T-cell (primary cell): ENCODE data around the gene HYKK. TPM values are rescaled to one million over a fixed set of nuclear protein-coding genes. Genes with fewer than 3 reads are reported as not detected.
"Not testable (repeated sequence)": the region's sequence is repeated elsewhere in the genome, so short reads cannot be mapped to it uniquely, and the experiment has no call there.

Source experiments
- ATAC-seq, 4 experiments: fragments of 200-7000 bp in 3 of 4; fragments of 150-1000 bp in 1 of 4; cut with Tn5 transposase; replicated peaks in 1 of 4; 1 replicate in 3 of 4; 2 replicates in 1 of 4; pipeline ENCODE4 v1.10.0; 2021; ENCODE audit warnings: moderate library complexity in 3 of 4, mild to moderate bottlenecking in 2 of 4, moderate number of reproducible peaks in 1 of 4
- CTCF ChIA-PET, 2 donors: fragments of 300-600 bp; sonication (Branson Sonifier 250); formaldehyde crosslinking; loops; one replicate each; lab custom pipeline; 2022; ENCODE audit warnings: antibody characterized with exemption in 2 of 2; lab: Charles Lee
- POLR2A ChIA-PET, 2 donors: fragments of 300-600 bp; sonication (Branson Sonifier 250); formaldehyde crosslinking; loops; one replicate each; lab custom pipeline; 2022; ENCODE audit warnings: antibody characterized with exemption in 2 of 2; lab: Charles Lee
- DNase-seq, 35 experiments: peaks; one replicate each; pipeline versions ENCODE4 v3.0.0 to v3.0.0-alpha.2; 2013 to 2023
- H3K27ac ChIP-seq: one replicate; pipeline ENCODE4 v1.5.1; 2013; ENCODE audit warnings: low read length
- H3K27me3 ChIP-seq, 2 experiments: replicated peaks in 1 of 2; 1 replicate in 1 of 2; 2 replicates in 1 of 2; pipeline versions ENCODE4 v1.6.1 to v1.7.0; 2013; ENCODE audit warnings: low read length in 1 of 2, mixed read lengths in 1 of 2; ENCODE audit not compliant: control insufficient read depth in 2 of 2, insufficient read depth in 2 of 2; ENCODE audit errors: extremely low read depth in 1 of 2
- H3K36me3 ChIP-seq, 2 donors: 1 replicate in 1 of 2; 2 replicates in 1 of 2; pipeline versions ENCODE4 v1.6.1 to v1.7.0; 2013; ENCODE audit warnings: low read length in 1 of 2; ENCODE audit not compliant: control insufficient read depth in 2 of 2, insufficient read depth in 1 of 2; ENCODE audit errors: extremely low read depth in 1 of 2
- H3K4me1 ChIP-seq, 2 experiments: 1 replicate in 1 of 2; 2 replicates in 1 of 2; pipeline versions ENCODE4 v1.6.1 to v1.7.0; 2013; ENCODE audit warnings: low read length in 2 of 2, mixed read lengths in 1 of 2; ENCODE audit not compliant: insufficient read depth in 2 of 2, control insufficient read depth in 1 of 2; ENCODE audit errors: extremely low read depth in 1 of 2
- H3K4me3 ChIP-seq, 2 donors: 1 replicate in 1 of 2; 2 replicates in 1 of 2; pipeline versions ENCODE4 v1.5.1 to v1.7.0; 2013; ENCODE audit warnings: mild to moderate bottlenecking in 2 of 2, low read length in 1 of 2, moderate library complexity in 1 of 2; ENCODE audit not compliant: control insufficient read depth in 1 of 2; ENCODE audit errors: extremely low read depth in 1 of 2
- H3K9me3 ChIP-seq: 2 replicates; pipeline ENCODE4 v1.7.0; 2013
- H3K27ac Mint-ChIP-seq, 2 donors: one replicate each; pipeline ENCODE4 v1.8.0; 2020 to 2021; ENCODE audit warnings: mild to moderate bottlenecking in 2 of 2, mixed read lengths in 2 of 2
- H3K27me3 Mint-ChIP-seq, 2 donors: one replicate each; pipeline ENCODE4 v1.8.0; 2021 to 2022; ENCODE audit warnings: mixed read lengths in 2 of 2
- H3K36me3 Mint-ChIP-seq: one replicate; pipeline ENCODE4 v1.8.0; 2021; ENCODE audit warnings: mixed read lengths
- H3K4me1 Mint-ChIP-seq, 3 donors: one replicate each; pipeline ENCODE4 v1.8.0; 2020 to 2022; ENCODE audit warnings: mixed read lengths in 3 of 3, mild to moderate bottlenecking in 1 of 3
- H3K4me3 Mint-ChIP-seq, 3 donors: one replicate each; pipeline ENCODE4 v1.8.0; 2020 to 2022; ENCODE audit warnings: mild to moderate bottlenecking in 3 of 3, mixed read lengths in 3 of 3, moderate library complexity in 3 of 3
- H3K9me3 Mint-ChIP-seq, 3 donors: one replicate each; pipeline ENCODE4 v1.8.0; 2020 to 2022; ENCODE audit warnings: mixed read lengths in 3 of 3
- whole genome bisulfite sequencing: methylation state at CpG from one replicate; pipeline ENCODE4 v1.1.5; 2013; ENCODE audit warnings: missing lambda C conversion rate; ENCODE audit not compliant: insufficient coverage; 5-methylcytosine and 5-hydroxymethylcytosine counted together
- total RNA-seq, 35 experiments: library from RNA in 6 of 35; stranded (reverse) in 6 of 35; fragments of 120-200 nt in 1 of 35; gene quantifications; one replicate each; pipeline versions ENCODE4 v1.2.1 to v1.2.4 and lab custom pipeline; 2013 to 2026

Gene HYKK
- total RNA-seq, 5 donors from 2014 or later (not counting 1 experiment from before 2014, with no cell fraction given) = 1.7 to 4.6 (median 4.0) TPM

DNA sequence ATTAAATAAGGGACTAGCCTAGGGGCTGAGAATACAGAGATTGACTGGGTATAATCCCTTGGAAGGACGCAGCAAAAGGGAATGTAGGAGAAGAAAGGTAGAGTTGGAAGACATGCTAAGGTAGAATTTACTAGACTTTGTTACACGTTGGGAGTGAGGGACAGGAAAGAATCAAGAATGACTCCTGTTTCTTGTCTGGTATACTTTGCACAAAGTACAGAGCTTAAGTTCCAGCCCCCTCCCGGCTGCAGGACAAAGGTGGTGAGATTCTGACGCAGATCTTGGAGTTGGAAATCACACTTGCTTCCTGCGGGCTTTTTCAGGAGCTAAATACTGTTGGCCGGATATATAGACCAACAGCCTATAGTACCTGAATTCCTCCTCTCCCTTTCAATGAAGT, 895 bp downstream of the HYKK start:
- H3K27ac ChIP-seq = no peak overlapping the region
- peaks cover 0 to 4% of the 10 kb centered on the region in 2 donors for H3K27me3 Mint-ChIP-seq
- peak overlapping the region; percentile 62 to 74 for H3K4me3 ChIP-seq

DNA sequence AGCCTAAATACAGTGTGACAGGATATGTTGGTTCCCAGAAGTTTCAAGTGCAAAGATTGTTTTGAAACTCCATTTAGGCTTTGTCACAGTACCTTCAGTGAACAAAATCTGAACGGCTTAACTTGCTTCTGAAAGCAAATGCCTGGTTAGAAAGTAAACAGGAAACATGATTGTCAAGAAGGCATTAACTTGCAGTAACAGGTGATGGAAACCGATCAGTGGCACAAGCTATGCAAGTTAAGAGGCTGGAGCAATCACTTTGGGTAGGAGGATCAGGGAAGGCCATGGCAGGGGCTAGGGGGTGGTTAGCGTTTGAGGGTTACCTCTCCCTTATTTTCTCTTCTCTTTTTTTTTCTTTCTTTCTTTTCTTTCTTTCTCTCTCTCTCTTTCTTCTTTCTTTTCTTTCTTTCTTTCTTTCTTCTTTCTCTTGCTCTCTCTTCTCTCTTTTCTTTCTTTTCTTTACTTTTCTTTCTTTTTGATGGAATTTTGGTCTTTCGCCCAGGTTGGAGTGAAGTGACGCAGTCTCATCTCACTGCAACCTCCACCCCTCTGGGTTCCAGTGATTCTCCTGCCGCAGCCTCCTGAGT, 2.4 kb downstream of the HYKK start:
- Mint-ChIP-seq H3K27me3 (peaks cover 0 to 4% of the 10 kb centered on the region in 2 donors), H3K4me3 (peak overlapping the region; percentile 8 to 39 (median 34)), H3K4me1 (peaks cover 27 to 30% (median 28%) of the 10 kb centered on the region in 3 donors), H3K27ac (peak overlapping the region; percentile 77 to 84), H3K36me3 (no peaks in the 10 kb centered on the region), H3K9me3 (no peaks in the 10 kb centered on the region)
- Histone ChIP-seq H3K4me1 (peaks cover 10 to 22% of the 10 kb centered on the region in 2 experiments), H3K4me3 (no peak overlapping the region), H3K36me3 (no peaks in the 10 kb centered on the region), H3K27me3 (peaks cover 0 to 8% of the 10 kb centered on the region in 2 experiments), H3K27ac (no peak overlapping the region), H3K9me3 (no peaks in the 10 kb centered on the region)
- 0% methylated on average over 1 of the region's 6 CpGs for WGBS
- ATAC-seq = no peak
- ChIA-PET POLR2A (no interaction called here), CTCF (no interaction called here)
- peak in 1 of 35 experiments; percentile 16 for DNase-seq

More for the DNA sequence above, 895 bp downstream of the HYKK start:
- Mint-ChIP-seq H3K4me3 (peak overlapping the region; percentile 83 to 94 (median 84)), H3K4me1 (peaks cover 27 to 30% (median 28%) of the 10 kb centered on the region in 3 donors), H3K36me3 (no peaks in the 10 kb centered on the region), H3K27ac (peak overlapping the region; percentile 55 to 78), H3K9me3 (no peaks in the 10 kb centered on the region)
- DNase-seq = no peak
- CTCF ChIA-PET = interaction anchor here in 1 of 2 donors (0.7 kb wide), 1 partner anchor 1387 kb away, joined by 3 read pairs; no protein-coding TSS in a partner anchor
- no peak for ATAC-seq
- no peaks in the 10 kb centered on the region for H3K9me3 ChIP-seq
- POLR2A ChIA-PET = interaction anchor here in 1 of 2 donors (0.6 kb wide), 1 partner anchor 314 kb away, joined by 4 read pairs; no protein-coding TSS in a partner anchor
- peaks cover 10 to 22% of the 10 kb centered on the region in 2 experiments for H3K4me1 ChIP-seq
- WGBS = 45% methylated on average over 3 of the region's 6 CpGs
- no peaks in the 10 kb centered on the region for H3K36me3 ChIP-seq
- H3K27me3 ChIP-seq = peaks cover 0 to 8% of the 10 kb centered on the region in 2 experiments

DNA sequence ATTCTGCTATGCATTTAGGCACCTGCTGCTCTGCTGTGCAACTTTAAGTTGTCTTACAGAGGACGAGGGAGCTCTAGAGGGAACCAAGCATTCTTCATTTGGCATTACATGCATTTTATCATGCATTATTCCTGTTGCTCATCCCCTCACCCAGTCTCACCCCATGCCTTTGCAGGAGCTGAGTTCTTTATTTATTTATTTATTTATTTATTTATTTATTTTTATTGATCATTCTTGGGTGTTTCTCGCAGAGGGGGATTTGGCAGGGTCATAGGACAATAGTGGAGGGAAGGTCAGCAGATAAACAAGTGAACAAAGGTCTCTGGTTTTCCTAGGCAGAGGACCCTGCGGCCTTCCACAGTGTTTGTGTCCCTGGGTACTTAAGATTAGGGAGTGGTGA, 12.7 kb downstream of the HYKK start:
- ATAC-seq, H3K27me3 Mint-ChIP-seq, H3K27ac ChIP-seq, H3K4me3 ChIP-seq, H3K4me1 ChIP-seq, H3K27ac Mint-ChIP-seq, H3K9me3 ChIP-seq, CTCF ChIA-PET, H3K4me1 Mint-ChIP-seq, H3K9me3 Mint-ChIP-seq, DNase-seq, POLR2A ChIA-PET, H3K4me3 Mint-ChIP-seq, H3K27me3 ChIP-seq, H3K36me3 Mint-ChIP-seq, H3K36me3 ChIP-seq: not testable (repeated sequence)
- WGBS = no CpG with 5 or more reads among the region's 3 CpGs

DNA sequence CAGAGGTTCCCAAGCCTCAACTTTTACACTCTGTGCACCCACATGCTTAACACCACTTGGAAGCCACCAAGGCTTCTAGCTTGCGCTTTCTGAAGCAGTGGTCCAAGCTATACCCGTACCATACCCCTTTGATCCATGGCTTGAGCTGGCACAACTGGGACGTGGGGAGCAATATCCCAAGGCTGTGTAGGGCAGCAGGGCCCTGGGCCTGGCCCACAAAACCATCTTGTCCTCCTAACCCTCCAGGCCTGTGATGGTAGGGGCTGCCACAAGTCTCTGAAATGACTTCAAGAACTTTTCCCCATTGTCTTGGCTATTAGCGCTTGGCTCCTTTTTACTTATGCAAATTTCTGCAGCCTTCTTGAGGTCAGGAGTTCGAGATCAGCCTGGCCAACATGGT, 16.9 kb downstream of the HYKK start:
- Mint-ChIP-seq H3K36me3 (no peaks in the 10 kb centered on the region), H3K9me3 (no peaks in the 10 kb centered on the region), H3K27me3 (no peaks in the 10 kb centered on the region), H3K4me1 (no peaks in the 10 kb centered on the region), H3K4me3 (no peak overlapping the region), H3K27ac (no peak overlapping the region)
- ChIA-PET CTCF (no interaction called here), POLR2A (no interaction called here)
- 93% methylated on average over 3 of the region's 5 CpGs for WGBS
- H3K27me3 ChIP-seq = no peaks in the 10 kb centered on the region
- H3K27ac ChIP-seq = no peak overlapping the region
- no peaks in the 10 kb centered on the region for H3K4me1 ChIP-seq
- ATAC-seq (no peak), DNase-seq (no peak)
- H3K9me3 ChIP-seq = no peaks in the 10 kb centered on the region
- no peak overlapping the region for H3K4me3 ChIP-seq
- no peaks in the 10 kb centered on the region for H3K36me3 ChIP-seq

DNA sequence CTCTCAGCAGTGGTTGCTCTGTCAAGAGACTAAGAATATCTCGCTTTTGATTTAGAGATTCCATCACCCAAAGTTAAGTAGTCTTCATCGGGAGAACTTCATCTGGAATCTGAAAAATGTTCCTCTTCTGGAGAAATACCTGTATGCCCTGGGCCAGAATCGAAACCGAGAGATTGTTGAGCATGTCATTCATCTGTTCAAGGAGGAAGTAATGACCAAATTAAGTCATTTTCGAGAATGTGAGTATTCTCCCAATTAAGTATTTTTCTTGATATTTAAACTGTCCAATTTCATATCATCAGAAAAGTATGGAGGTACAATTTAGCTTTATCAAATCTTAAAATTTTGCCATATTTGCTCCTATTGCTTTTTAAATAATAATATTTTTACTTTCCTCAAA, 19.9 kb downstream of the HYKK start:
- no CpG with 5 or more reads among the region's 5 CpGs for WGBS
- H3K9me3 ChIP-seq = no peaks in the 10 kb centered on the region
- H3K36me3 ChIP-seq = no peaks in the 10 kb centered on the region
- DNase-seq (no peak), ATAC-seq (no peak)
- no peaks in the 10 kb centered on the region for H3K27me3 Mint-ChIP-seq
- H3K4me3 ChIP-seq = no peak overlapping the region
- H3K27ac ChIP-seq = no peak overlapping the region
- no peaks in the 10 kb centered on the region for H3K27me3 ChIP-seq
- no peak overlapping the region for H3K27ac Mint-ChIP-seq
- no peaks in the 10 kb centered on the region for H3K4me1 Mint-ChIP-seq
- ChIA-PET CTCF (no interaction called here), POLR2A (no interaction called here)
- H3K4me3 Mint-ChIP-seq = no peak overlapping the region
- H3K4me1 ChIP-seq = no peaks in the 10 kb centered on the region
- no peaks in the 10 kb centered on the region for H3K9me3 Mint-ChIP-seq
- H3K36me3 Mint-ChIP-seq = no peaks in the 10 kb centered on the region

DNA sequence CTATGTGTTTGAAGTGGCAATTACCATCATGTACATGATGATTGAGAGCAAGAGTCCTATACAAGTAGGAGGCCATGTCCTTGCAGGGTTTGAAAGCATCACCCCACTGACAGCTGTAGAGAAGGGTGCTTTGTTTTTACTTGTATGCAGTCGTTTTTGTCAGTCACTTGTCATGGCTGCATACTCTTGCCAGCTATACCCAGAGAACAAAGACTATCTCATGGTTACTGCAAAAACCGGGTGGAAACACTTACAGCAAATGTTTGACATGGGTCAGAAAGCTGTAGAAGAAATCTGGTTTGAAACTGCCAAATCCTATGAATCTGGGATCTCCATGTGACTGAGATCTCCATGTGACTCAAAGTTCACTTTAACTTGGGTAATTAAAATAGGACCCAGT, 26.0 kb downstream of the HYKK start:
- H3K36me3 ChIP-seq = no peaks in the 10 kb centered on the region
- ChIA-PET CTCF (no interaction called here), POLR2A (interaction anchor here in 1 of 2 donors (0.7 kb wide), 1 partner anchor 21 kb away, joined by 3 read pairs; no protein-coding TSS in a partner anchor)
- no CpG with 5 or more reads among the region's 2 CpGs for WGBS
- H3K4me1 ChIP-seq = no peaks in the 10 kb centered on the region
- no peaks in the 10 kb centered on the region for H3K27me3 Mint-ChIP-seq
- no peak overlapping the region for H3K4me3 ChIP-seq
- no peaks in the 10 kb centered on the region for H3K9me3 Mint-ChIP-seq
- H3K4me3 Mint-ChIP-seq = no peak overlapping the region
- no peaks in the 10 kb centered on the region for H3K9me3 ChIP-seq
- no peaks in the 10 kb centered on the region for H3K4me1 Mint-ChIP-seq
- no peaks in the 10 kb centered on the region for H3K27me3 ChIP-seq
- no peaks in the 10 kb centered on the region for H3K36me3 Mint-ChIP-seq
- no peak overlapping the region for H3K27ac Mint-ChIP-seq
- ATAC-seq (no peak), DNase-seq (no peak)
- H3K27ac ChIP-seq = no peak overlapping the region
